Mononuclear cell (primary cell): Measurements from ENCODE around the gene ZNF256. TPM values are rescaled to one million over a fixed set of nuclear protein-coding genes. Genes with fewer than 3 reads are reported as not detected.
"Not testable (repeated sequence)": the region's sequence is repeated elsewhere in the genome, so short reads cannot be mapped to it uniquely, and the experiment has no call there.

Source experiments
- H3K27me3 ChIP-seq: 2 replicates; pipeline ENCODE4 v1.6.0; 2011; ENCODE audit warnings: low read length, control low read depth; ENCODE audit not compliant: insufficient read depth
- H3K4me1 ChIP-seq: 2 replicates; pipeline ENCODE4 v1.5.1; 2011; ENCODE audit warnings: mild to moderate bottlenecking, low read length, control low read depth; ENCODE audit not compliant: insufficient read depth
- H3K4me3 ChIP-seq: 2 replicates; pipeline ENCODE4 v1.5.1; 2011; ENCODE audit warnings: mild to moderate bottlenecking, low read length, moderate library complexity
- H3K9me3 ChIP-seq: 2 replicates; pipeline ENCODE4 v1.5.1; 2011; ENCODE audit warnings: low read depth, mild to moderate bottlenecking, control low read depth, low read length
- total RNA-seq: library from RNA; depleted of rRNA; stranded (reverse); fragments of >200 nt; gene quantifications from one replicate; pipeline ENCODE4 v1.2.3, GENCODE V29; 2012

Gene ZNF256
- total RNA-seq, 1 donor = 17.3 TPM

GRCh38 chr19:57916168-57916995 lies 31.1 kb downstream of the ZNF256 start, which contains the start of gene ZNF417:
Gene ZNF417, minus strand, starts transcription at chr19:57916592. Its CDS starts 181 bp downstream, at chr19:57916411.
- peaks cover 12% of the 10 kb centered on the region for H3K4me1 ChIP-seq
- not testable (repeated sequence) for H3K9me3 ChIP-seq, H3K27me3 ChIP-seq
- peak within 1 kb of the TSS; percentile 84 for H3K4me3 ChIP-seq

GRCh38 chr19:57914531-57914930 lies 33.0 kb downstream of the ZNF256 start:
- H3K9me3 ChIP-seq = no peaks in the 10 kb centered on the region
- H3K27me3 ChIP-seq = no peaks in the 10 kb centered on the region
- H3K4me3 ChIP-seq = no peak overlapping the region
- peaks cover 12% of the 10 kb centered on the region for H3K4me1 ChIP-seq

GRCh38 chr19:57907394-57907793 lies 40.1 kb downstream of the ZNF256 start:
- H3K9me3 ChIP-seq = peaks cover 7% of the 10 kb centered on the region
- no peaks in the 10 kb centered on the region for H3K27me3 ChIP-seq
- H3K4me3 ChIP-seq = no peak overlapping the region
- no peaks in the 10 kb centered on the region for H3K4me1 ChIP-seq

- H3K4me1 ChIP-seq = no peaks in the 10 kb centered on the region
Observed at GRCh38 chr19:57905258-57905657, 42.2 kb downstream of the ZNF256 start.

GRCh38 chr19:57903618-57904184 lies 43.8 kb downstream of the ZNF256 start:
- Histone ChIP-seq H3K4me3 (no peak overlapping the region), H3K9me3 (peaks cover 7% of the 10 kb centered on the region), H3K27me3 (no peaks in the 10 kb centered on the region), H3K4me1 (no peaks in the 10 kb centered on the region)

More at GRCh38 chr19:57905258-57905657, 42.2 kb downstream of the ZNF256 start:
- H3K4me3 ChIP-seq = no peak overlapping the region
- no peaks in the 10 kb centered on the region for H3K27me3 ChIP-seq
- peaks cover 7% of the 10 kb centered on the region for H3K9me3 ChIP-seq

GRCh38 chr19:57900311-57900710 lies 47.2 kb downstream of the ZNF256 start:
- no peaks in the 10 kb centered on the region for H3K27me3 ChIP-seq
- H3K4me1 ChIP-seq = no peaks in the 10 kb centered on the region
- no peaks in the 10 kb centered on the region for H3K9me3 ChIP-seq
- no peak overlapping the region for H3K4me3 ChIP-seq

Other genes with a start within 250 kb of the ZNF256 start
- 5.5 TPM for gene ZNF154, start 238.5 kb downstream of the ZNF256 start, total RNA-seq
- gene ZNF671, start 220.1 kb downstream of the ZNF256 start, total RNA-seq = 10.3 TPM
- 36.6 TPM for gene ZNF776, start 200.9 kb downstream of the ZNF256 start, total RNA-seq
- gene ZNF586, start 178.0 kb downstream of the ZNF256 start, total RNA-seq = 56.8 TPM
- 13.3 TPM for gene ZNF552, start 132.8 kb downstream of the ZNF256 start, total RNA-seq
- gene ZNF587B, start 117.4 kb downstream of the ZNF256 start, total RNA-seq = 25.5 TPM
- 34.0 TPM for gene ZNF587, start 97.8 kb downstream of the ZNF256 start, total RNA-seq
- 25.6 TPM for gene ZNF814, start 58.7 kb downstream of the ZNF256 start, total RNA-seq
- gene ZNF417, start 31.1 kb downstream of the ZNF256 start, total RNA-seq = 23.2 TPM
- gene ZNF418, start 12.3 kb downstream of the ZNF256 start, total RNA-seq = 2.7 TPM
- 0.21 TPM for gene C19orf18, start 26.8 kb upstream of the ZNF256 start, total RNA-seq
- 8.2 TPM for gene ZNF606, start 55.1 kb upstream of the ZNF256 start, total RNA-seq
- not detected for gene ZSCAN1, start 86.3 kb upstream of the ZNF256 start, total RNA-seq
- 0.84 TPM for gene ZNF135, start 111.6 kb upstream of the ZNF256 start, total RNA-seq
- 27.3 TPM for gene ZSCAN18, start 150.5 kb upstream of the ZNF256 start, total RNA-seq
- gene ZNF329, start 203.1 kb upstream of the ZNF256 start, total RNA-seq = 23.8 TPM
- gene ZNF274, start 235.4 kb upstream of the ZNF256 start, total RNA-seq = 61.1 TPM